ENCODE results near the gene PEX14. TPM values are rescaled to one million over a fixed set of nuclear protein-coding genes. Genes with fewer than 3 reads are reported as not detected.

Gene PEX14
- total RNA-seq, 1 donor from 2014 or later: 11.5 TPM

GRCh38 chr1:10592373-10592772 is 117.6 kb downstream of the PEX14 start:
- DNase-seq (ENCODE audit: low read depth): no peak

GRCh38 chr1:10593750-10594149 is 119.0 kb downstream of the PEX14 start:
- DNase-seq (ENCODE audit: low read depth): no peak

GRCh38 chr1:10594595-10595223 is 120.0 kb downstream of the PEX14 start:
- DNase-seq (ENCODE audit: low read depth): no peak

- no peak for DNase-seq (ENCODE audit: low read depth)
These were observed 122.0 kb downstream of the PEX14 start for GRCh38 chr1:10596780-10597179.

- peak; percentile 36 for DNase-seq (ENCODE audit: low read depth)
These were observed 123.0 kb downstream of the PEX14 start for GRCh38 chr1:10597492-10598388.

GRCh38 chr1:10598389-10598702 is 123.6 kb downstream of the PEX14 start:
- peak; percentile 66 for DNase-seq (ENCODE audit: low read depth)

GRCh38 chr1:10599194-10599861 is 124.6 kb downstream of the PEX14 start:
- DNase-seq (ENCODE audit: low read depth): peak; percentile 43

GRCh38 chr1:10601342-10602070 is 126.8 kb downstream of the PEX14 start:
- peak; percentile 17 for DNase-seq (ENCODE audit: low read depth)

- no peak for DNase-seq (ENCODE audit: low read depth)
These were observed 128.2 kb downstream of the PEX14 start for GRCh38 chr1:10602936-10603335.

GRCh38 chr1:10604966-10605365 is 130.2 kb downstream of the PEX14 start:
- peak; percentile 35 for DNase-seq (ENCODE audit: low read depth)

GRCh38 chr1:10606064-10606463 is 131.3 kb downstream of the PEX14 start:
- DNase-seq (ENCODE audit: low read depth): peak; percentile 67

GRCh38 chr1:10607228-10607627 is 132.5 kb downstream of the PEX14 start:
- no peak for DNase-seq (ENCODE audit: low read depth)

GRCh38 chr1:10608690-10609089 is 133.9 kb downstream of the PEX14 start:
- no peak for DNase-seq (ENCODE audit: low read depth)

GRCh38 chr1:10610901-10611600 is 136.3 kb downstream of the PEX14 start:
- DNase-seq (ENCODE audit: low read depth): peak; percentile 83

GRCh38 chr1:10612436-10613160 is 137.8 kb downstream of the PEX14 start:
- no peak for DNase-seq (ENCODE audit: low read depth)

- no peak for DNase-seq (ENCODE audit: low read depth)
These were observed 138.6 kb downstream of the PEX14 start for GRCh38 chr1:10613340-10613739.

GRCh38 chr1:10613861-10614260 is 139.1 kb downstream of the PEX14 start:
- DNase-seq (ENCODE audit: low read depth): no peak

- no peak for DNase-seq (ENCODE audit: low read depth)
These were observed 139.9 kb downstream of the PEX14 start for GRCh38 chr1:10614377-10615225.

GRCh38 chr1:10615332-10615731 is 140.6 kb downstream of the PEX14 start:
- no peak for DNase-seq (ENCODE audit: low read depth)
